Head of caudate nucleus (tissue), 42 donors: Measurements from ENCODE around the gene PLEKHD1.
"Not testable (repeated sequence)": the region's sequence is repeated elsewhere in the genome, so short reads cannot be mapped to it uniquely, and the experiment has no call there.

Source experiments
- DNase-seq, 42 donors: peaks; one replicate each; pipeline versions ENCODE4 v3.0.0 to v3.0.0-alpha.2; 2020 to 2021; ENCODE audit warnings: mixed read lengths in 7 of 42
- intact Hi-C: fragments of 100-400 bp; cut with DNase I; formaldehyde crosslinking; loops from one replicate; pipeline ENCODE4 v1.15.0; 2022

Gene PLEKHD1

DNA sequence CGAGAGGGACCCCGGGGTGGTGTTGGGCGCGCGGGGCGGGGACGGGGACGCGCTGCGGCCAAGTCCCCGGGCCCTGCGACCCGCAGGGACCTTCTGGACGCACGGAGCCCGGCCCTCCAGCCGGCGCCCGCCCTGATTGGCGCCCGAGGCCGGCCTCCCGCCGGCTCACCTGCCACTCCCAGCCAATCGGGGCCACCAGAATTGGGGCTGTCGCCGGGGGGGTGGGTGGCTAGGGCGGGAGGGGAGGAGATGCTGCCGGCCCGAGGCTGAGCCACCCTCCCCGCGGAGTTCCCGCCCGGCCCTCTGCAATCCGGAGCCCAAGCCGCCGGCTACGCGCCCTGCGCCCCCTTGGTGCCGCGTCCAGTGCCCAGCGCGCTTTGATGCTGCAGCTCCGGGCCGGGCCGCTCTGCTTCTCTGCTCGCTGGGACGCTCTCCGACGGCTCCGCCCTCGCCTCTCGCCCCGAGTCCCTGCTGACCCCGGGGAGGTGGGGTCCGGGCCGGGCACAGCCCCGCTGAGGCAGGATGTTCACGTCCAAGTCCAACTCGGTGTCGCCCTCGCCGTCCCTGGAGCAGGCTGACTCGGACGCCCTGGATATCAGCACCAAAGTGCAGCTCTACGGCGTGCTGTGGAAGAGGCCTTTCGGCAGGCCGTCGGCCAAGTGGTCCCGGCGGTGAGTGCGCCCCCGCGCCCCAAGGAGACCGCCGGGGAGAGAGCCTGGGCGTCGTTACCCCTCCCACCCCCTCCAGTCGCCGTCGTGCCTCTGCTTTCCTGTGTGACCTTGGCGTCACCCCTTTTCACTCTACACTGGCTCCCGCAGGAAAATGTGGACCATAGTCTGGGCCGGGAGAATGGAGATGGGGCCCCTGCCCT is at the start of gene PLEKHD1:
TSS of gene PLEKHD1 (plus strand) at position 285 of the 871 bp plus-strand sequence. CDS start at position 523, 238 bp downstream.
- intact Hi-C loops = no loop called here
- DNase-seq = peak in 3 of 42 donors; percentile 3 to 16 (median 4)

- intact Hi-C loops = no loop called here
- DNase-seq = no peak
These were observed 44.8 kb upstream of the PLEKHD1 start for GRCh38 chr14:69439521-69440270.

- no peak for DNase-seq
- intact Hi-C loops = no loop called here
These were observed 42.6 kb upstream of the PLEKHD1 start for GRCh38 chr14:69441948-69442347.

- no peak for DNase-seq
- intact Hi-C loops = no loop called here
These were observed 41.2 kb upstream of the PLEKHD1 start for GRCh38 chr14:69443296-69443805.

GRCh38 chr14:69449216-69449615 is 35.3 kb upstream of the PLEKHD1 start:
- intact Hi-C loops = no loop called here
- no peak for DNase-seq

- DNase-seq = no peak
- intact Hi-C loops = no loop called here
These were observed 32.6 kb upstream of the PLEKHD1 start for GRCh38 chr14:69451941-69452340.

GRCh38 chr14:69458350-69458749 is 26.2 kb upstream of the PLEKHD1 start:
- intact Hi-C loops = no loop called here
- no peak for DNase-seq

DNA sequence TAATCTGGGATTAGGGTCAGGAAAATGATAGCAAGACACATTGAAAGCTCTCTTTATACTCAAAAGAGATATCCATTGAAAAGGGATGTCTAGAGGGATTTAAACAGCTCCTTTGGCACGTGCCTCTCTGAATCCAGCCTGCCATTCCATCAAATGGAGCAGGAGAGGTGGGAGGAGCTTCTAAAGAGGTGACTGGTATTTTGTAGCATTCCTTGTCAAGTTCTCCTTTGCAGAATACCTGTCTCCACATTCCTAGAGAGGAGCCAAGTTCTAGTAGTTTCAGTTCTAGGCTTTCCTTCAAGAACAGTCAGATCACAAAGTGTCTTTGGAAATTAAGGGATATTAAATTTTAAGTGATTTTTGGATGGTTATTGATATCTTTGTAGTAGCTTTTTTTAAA is 25.4 kb upstream of the PLEKHD1 start:
- no peak for DNase-seq
- intact Hi-C loops = no loop called here

DNA sequence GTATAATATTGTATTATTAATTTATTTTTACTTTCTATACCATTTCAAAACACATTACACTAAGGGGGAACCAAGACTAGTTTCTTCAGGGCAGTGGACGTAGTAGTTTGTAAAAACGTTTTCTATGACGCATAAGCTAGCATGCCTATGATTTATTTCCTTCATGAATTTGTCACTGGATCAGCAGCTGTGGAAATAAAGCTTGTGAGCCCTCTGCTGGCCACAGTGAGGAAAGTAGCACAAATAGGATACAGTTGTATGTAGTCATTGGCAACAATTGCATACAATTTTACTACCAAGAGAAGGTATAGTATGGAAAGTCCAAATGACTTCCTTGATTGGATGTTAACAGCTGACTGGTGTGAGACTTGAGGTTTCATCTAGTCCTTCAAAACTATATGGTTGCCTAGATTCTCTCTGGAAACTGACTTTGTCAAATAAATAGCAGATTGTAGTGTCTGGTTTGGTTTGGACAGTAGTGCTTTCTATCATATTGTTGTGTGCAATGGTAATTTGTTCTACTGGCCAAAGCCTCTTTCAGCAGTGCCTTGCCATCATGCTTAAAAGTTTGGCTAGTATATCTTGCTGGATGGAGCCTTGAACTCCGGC is 24.3 kb upstream of the PLEKHD1 start:
- intact Hi-C loops = loop anchor here (2.0 kb wide), 1 partner anchor 217 kb away; no protein-coding TSS in a partner anchor
- peak; percentile 16 to 84 (median 66) for DNase-seq

- intact Hi-C loops = no loop called here
- DNase-seq = no peak
These were observed 20.1 kb upstream of the PLEKHD1 start for GRCh38 chr14:69464379-69464778.

GRCh38 chr14:69464829-69465228 is 19.7 kb upstream of the PLEKHD1 start:
- intact Hi-C loops = no loop called here
- DNase-seq = no peak

DNA sequence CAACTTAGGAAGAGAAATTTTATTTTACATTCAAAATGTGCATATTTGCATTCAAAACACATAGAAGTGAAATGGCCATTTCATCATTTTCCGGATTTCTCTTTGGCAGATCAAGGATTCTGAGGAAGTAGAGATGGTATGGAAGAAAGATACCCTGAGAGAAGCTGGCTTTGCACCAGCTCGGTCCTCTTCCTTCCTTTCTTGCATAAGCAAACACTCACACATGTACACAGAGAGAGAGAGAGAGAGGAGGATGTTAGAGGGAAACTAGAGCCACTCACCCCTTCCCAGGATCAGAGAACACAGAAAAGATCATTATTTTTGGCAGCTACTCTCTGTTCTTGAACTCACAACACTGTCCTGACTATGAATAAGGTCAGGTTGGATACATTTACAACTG is 15.6 kb upstream of the PLEKHD1 start:
- intact Hi-C loops = no loop called here
- DNase-seq = no peak

DNA sequence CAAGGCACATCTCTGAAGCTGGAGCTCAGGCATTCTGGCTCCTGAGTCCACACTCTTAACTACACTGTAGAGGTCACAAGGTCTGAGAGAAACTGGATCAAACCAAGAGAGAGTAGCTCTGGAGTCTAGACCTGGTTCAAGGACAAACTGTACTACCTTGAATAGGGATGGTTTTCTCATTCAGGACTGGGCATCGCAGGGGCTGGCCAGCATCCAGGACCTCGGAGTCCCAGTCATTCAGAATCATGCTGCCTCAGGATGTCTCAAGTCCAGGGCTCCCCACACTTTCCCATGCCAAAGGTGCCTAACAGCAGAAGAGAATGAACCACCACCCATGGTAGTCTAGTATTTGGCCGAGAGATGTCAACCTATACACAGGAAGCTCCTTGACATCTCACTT is 13.1 kb upstream of the PLEKHD1 start:
- no peak for DNase-seq
- intact Hi-C loops = no loop called here

DNA sequence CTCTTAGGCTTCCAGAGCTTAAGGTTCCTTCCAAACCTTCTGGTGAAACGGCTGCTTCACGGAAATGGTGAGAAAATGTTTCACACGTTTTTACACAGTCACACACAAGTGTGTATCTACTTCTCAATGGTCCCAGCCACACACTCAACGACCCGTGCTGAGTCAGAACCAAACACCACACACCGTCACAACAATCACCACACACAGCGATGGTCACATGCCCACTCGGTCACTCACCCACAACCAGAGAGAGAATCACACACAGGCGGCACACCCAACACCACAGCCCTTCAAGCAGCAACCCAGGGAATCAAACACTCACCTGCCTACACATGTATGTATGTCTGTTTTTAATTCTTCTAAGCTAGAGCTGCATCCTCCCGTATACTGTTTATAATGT is 12.6 kb upstream of the PLEKHD1 start:
- intact Hi-C loops = no loop called here
- DNase-seq = no peak

GRCh38 chr14:69473260-69473659 is 11.3 kb upstream of the PLEKHD1 start:
- no peak for DNase-seq
- intact Hi-C loops = no loop called here

DNA sequence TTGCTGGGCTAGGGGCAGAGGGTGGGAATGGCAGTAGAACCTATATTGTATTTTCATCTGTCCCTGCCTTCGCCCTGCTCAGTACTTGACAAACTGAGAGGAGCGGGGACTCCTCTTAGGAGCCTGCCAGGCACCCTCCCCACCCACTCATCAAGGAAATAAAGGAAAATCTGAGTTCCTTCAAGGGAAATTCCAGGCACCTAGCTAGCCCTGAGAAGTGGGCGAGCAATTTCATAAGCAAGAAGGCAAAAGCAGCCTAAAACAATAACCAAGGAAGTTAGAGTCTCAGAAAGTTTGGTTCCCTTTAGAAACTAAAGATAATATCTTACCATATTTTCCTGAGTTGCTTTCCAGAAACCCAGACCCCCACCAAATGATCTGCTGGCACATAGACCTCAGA is 10.6 kb upstream of the PLEKHD1 start:
- DNase-seq = no peak
- intact Hi-C loops = no loop called here

DNA sequence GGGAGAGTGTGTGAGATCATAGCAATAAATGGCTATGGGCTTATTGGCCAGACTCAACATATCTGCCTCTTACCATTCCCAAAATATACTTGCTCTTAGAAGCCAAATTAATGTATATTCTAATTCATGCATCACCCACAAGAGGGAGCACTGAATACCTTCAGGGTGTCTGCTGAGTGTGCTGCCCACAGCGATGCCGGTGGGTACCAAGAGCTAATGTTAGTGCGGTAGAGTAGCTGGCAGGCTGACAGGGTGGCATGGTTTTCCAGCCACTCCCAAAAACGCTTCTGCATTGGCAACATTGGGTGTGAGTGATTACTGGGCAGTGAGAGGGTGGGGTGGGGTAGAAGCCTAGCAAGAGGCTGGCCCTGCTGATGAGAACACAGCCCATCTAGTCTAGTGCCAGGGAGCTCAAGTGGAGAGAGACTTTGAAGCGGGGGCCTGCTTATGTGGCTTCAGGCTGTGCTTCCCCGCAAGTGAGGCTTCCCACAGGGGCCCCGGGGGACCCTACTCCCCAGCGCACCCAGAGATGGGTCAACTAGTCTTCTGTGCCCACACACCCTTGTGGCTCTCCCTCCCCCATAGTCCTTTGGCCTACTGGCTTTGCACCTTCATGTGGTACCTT is 9.2 kb upstream of the PLEKHD1 start:
- intact Hi-C loops = no loop called here
- DNase-seq = no peak

- peak in 1 of 42 donors; percentile 13 for DNase-seq
- intact Hi-C loops = not testable (repeated sequence)
These were observed 7.6 kb upstream of the PLEKHD1 start for GRCh38 chr14:69476824-69477450.

DNA sequence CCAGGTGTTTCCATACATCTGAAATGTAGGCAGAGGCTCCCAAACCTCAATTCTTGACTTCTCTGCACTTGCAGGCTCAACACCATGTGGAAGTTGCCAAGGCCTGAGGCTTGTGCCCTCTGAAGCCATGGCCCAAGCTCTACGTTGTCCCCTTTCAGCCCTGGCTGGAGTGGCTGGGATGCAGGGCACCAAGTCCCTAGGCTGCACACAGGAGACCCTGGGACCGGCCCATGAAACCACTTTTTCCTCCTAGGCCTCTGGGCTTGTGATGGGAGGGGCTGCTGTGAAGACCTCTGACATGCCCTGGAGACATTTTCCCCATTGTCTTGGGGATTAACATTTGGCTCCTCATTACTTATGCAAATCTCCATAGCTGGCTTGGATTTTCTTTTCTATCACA is 6.5 kb upstream of the PLEKHD1 start:
- DNase-seq, intact Hi-C loops: not testable (repeated sequence)
